CD14-positive monocyte (primary cell): ENCODE data around the gene PDP2. TPM values are rescaled to one million over a fixed set of nuclear protein-coding genes. Genes with fewer than 3 reads are reported as not detected.

Experiments
- DNase-seq, 3 donors: peaks; one replicate each; pipeline ENCODE4 v3.0.0-alpha.2; 2011 to 2022
- H2AFZ ChIP-seq: 2 replicates; pipeline ENCODE4 v1.6.0; 2012; ENCODE audit warnings: mild to moderate bottlenecking, low read depth, low read length, inconsistent platforms; ENCODE audit not compliant: insufficient read depth, poor library complexity, severe bottlenecking
- H3K27ac ChIP-seq, 2 donors: 1 replicate in 1 of 2; 2 replicates in 1 of 2; pipeline ENCODE4 v1.5.1; 2012 to 2013; ENCODE audit warnings: low read length in 2 of 2, control low read depth in 1 of 2, inconsistent platforms in 1 of 2, low read depth in 1 of 2, mild to moderate bottlenecking in 1 of 2
- H3K27me3 ChIP-seq, 2 donors: one replicate each; pipeline versions ENCODE4 v1.6.0 to v1.6.1; 2011 to 2013; ENCODE audit warnings: low read length in 2 of 2; ENCODE audit not compliant: control insufficient read depth in 2 of 2, insufficient read depth in 2 of 2
- H3K36me3 ChIP-seq, 2 donors: replicated peaks in 1 of 2; 1 replicate in 1 of 2; 2 replicates in 1 of 2; pipeline versions ENCODE4 v1.5.1 to v1.6.1; 2012 to 2013; ENCODE audit warnings: low read length in 2 of 2, control low read depth in 1 of 2, inconsistent platforms in 1 of 2, mild to moderate bottlenecking in 1 of 2; ENCODE audit not compliant: insufficient read depth in 2 of 2, control insufficient read depth in 1 of 2
- H3K4me1 ChIP-seq, 2 donors: 1 replicate in 1 of 2; 2 replicates in 1 of 2; pipeline versions ENCODE4 v1.5.1 to v1.6.1; 2012 to 2013; ENCODE audit warnings: low read length in 2 of 2, control low read depth in 1 of 2, inconsistent platforms in 1 of 2, mild to moderate bottlenecking in 1 of 2, moderate library complexity in 1 of 2; ENCODE audit not compliant: insufficient read depth in 2 of 2, control insufficient read depth in 1 of 2
- H3K4me2 ChIP-seq: replicated peaks from 2 replicates; pipeline ENCODE3; 2012; ENCODE audit warnings: low read length, moderate library complexity, mild to moderate bottlenecking; ENCODE audit not compliant: poor library complexity, severe bottlenecking; ENCODE audit errors: extremely low read depth
- H3K4me3 ChIP-seq, 3 experiments: fragments of 200-600 bp in 1 of 3; sonication (generic) in 1 of 3; replicated peaks in 1 of 3; 1 replicate in 2 of 3; 2 replicates in 1 of 3; pipeline ENCODE4 v1.5.1; 2011 to 2013; ENCODE audit warnings: low read length in 3 of 3, mild to moderate bottlenecking in 3 of 3, control low read depth in 2 of 3, low read depth in 2 of 3, inconsistent platforms in 1 of 3, moderate library complexity in 1 of 3
- H3K79me2 ChIP-seq: 2 replicates; pipeline ENCODE4 v1.6.0; 2012; ENCODE audit warnings: mild to moderate bottlenecking, control low read depth, inconsistent platforms, low read length, moderate library complexity; ENCODE audit not compliant: insufficient read depth
- H3K9ac ChIP-seq: 2 replicates; pipeline ENCODE4 v1.6.0; 2017; ENCODE audit warnings: low read length, mild to moderate bottlenecking; ENCODE audit not compliant: insufficient read depth, poor library complexity, severe bottlenecking
- H3K9me3 ChIP-seq, 2 donors: replicated peaks in 1 of 2; 1 replicate in 1 of 2; 2 replicates in 1 of 2; pipeline versions ENCODE4 v1.5.1 to v1.6.1; 2012 to 2013; ENCODE audit warnings: low read length in 2 of 2, control low read depth in 1 of 2; ENCODE audit not compliant: control insufficient read depth in 1 of 2, insufficient read depth in 1 of 2
- H4K20me1 ChIP-seq: 2 replicates; pipeline ENCODE4 v1.6.0; 2012; ENCODE audit warnings: mild to moderate bottlenecking, low read length, control low read depth, moderate library complexity; ENCODE audit not compliant: insufficient read depth
- H3K27ac Mint-ChIP-seq, 7 donors: one replicate each; pipeline ENCODE4 v1.8.0; 2020; ENCODE audit warnings: mild to moderate bottlenecking in 7 of 7, mixed read lengths in 7 of 7, moderate library complexity in 6 of 7, inconsistent platforms in 2 of 7
- H3K27me3 Mint-ChIP-seq, 3 donors: one replicate each; pipeline ENCODE4 v1.8.0; 2021 to 2022; ENCODE audit warnings: low read depth in 3 of 3, mild to moderate bottlenecking in 3 of 3, mixed read lengths in 3 of 3, moderate library complexity in 3 of 3, inconsistent platforms in 1 of 3
- H3K36me3 Mint-ChIP-seq, 2 donors: one replicate each; pipeline ENCODE4 v1.8.0; 2020; ENCODE audit warnings: mixed read lengths in 2 of 2, inconsistent platforms in 1 of 2, mild to moderate bottlenecking in 1 of 2
- H3K4me1 Mint-ChIP-seq: one replicate; pipeline ENCODE4 v1.8.0; 2020; ENCODE audit warnings: mild to moderate bottlenecking, mixed read lengths
- H3K4me3 Mint-ChIP-seq, 2 donors: one replicate each; pipeline ENCODE4 v1.8.0; 2020; ENCODE audit warnings: mild to moderate bottlenecking in 2 of 2, mixed read lengths in 2 of 2, moderate library complexity in 1 of 2
- H3K9me3 Mint-ChIP-seq, 7 donors: one replicate each; pipeline ENCODE4 v1.8.0; 2020 to 2022; ENCODE audit warnings: mixed read lengths in 7 of 7, mild to moderate bottlenecking in 6 of 7, moderate library complexity in 6 of 7, inconsistent platforms in 2 of 7
- WGBS: methylation state at CpG from one replicate; pipeline ENCODE4 v1.1.5; 2013; ENCODE audit warnings: missing lambda C conversion rate; ENCODE audit not compliant: insufficient coverage; 5-methylcytosine and 5-hydroxymethylcytosine counted together
- intact Hi-C, 2 donors: fragments of 100-400 bp; cut with micrococcal nuclease; formaldehyde crosslinking; loops; one replicate each; pipeline versions ENCODE4 v1.15.0 to v1.15.1; 2023
- polyA plus RNA-seq, 3 donors: library from polyadenylated mRNA; depleted of rRNA in 1 of 3; unstranded in 2 of 3; stranded (reverse) in 1 of 3; fragments of 300-500 nt in 2 of 3; fragments of >200 nt in 1 of 3; fragmentation: Illumina TruSeq in 2 of 3; gene quantifications; 1 replicate in 2 of 3; 2 replicates in 1 of 3; pipeline ENCODE4 v1.2.3, GENCODE V29; 2012 to 2021
- TF ChIP-seq, protein P1 (sequence below): fragments of 200-600 bp; IDR thresholded peaks from one replicate; pipeline ENCODE4 v1.8.0; 2022; ENCODE audit warnings: antibody characterized with exemption, mild to moderate bottlenecking

The PDP2 gene
- polyA plus RNA-seq, 3 donors: 1.1 TPM; not detected in 2

DNA sequence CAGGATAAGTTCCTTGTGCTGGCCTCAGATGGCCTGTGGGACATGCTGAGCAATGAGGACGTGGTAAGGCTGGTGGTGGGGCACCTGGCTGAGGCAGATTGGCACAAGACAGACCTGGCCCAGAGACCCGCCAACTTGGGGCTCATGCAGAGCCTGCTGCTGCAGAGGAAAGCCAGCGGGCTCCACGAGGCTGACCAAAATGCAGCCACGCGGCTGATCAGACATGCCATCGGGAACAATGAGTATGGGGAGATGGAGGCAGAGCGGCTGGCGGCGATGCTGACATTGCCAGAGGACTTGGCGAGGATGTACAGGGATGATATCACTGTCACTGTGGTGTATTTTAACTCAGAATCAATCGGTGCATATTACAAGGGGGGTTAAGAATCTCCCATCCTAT is 5.2 kb downstream of the PDP2 start:
- peaks cover 7 to 16% of the 10 kb centered on the region in 2 donors for H3K27me3 ChIP-seq
- Mint-ChIP-seq H3K9me3 (peaks cover 0 to 3% (median 0%) of the 10 kb centered on the region in 7 donors), H3K27me3 (peaks cover 12 to 16% (median 14%) of the 10 kb centered on the region in 3 donors), H3K27ac (no peak overlapping the region), H3K4me3 (no peak overlapping the region), H3K36me3 (peaks cover 19 to 22% of the 10 kb centered on the region in 2 donors), H3K4me1 (peaks cover 2% of the 10 kb centered on the region)
- no peak overlapping the region for H2AFZ ChIP-seq
- TF ChIP-seq, protein P1, sequence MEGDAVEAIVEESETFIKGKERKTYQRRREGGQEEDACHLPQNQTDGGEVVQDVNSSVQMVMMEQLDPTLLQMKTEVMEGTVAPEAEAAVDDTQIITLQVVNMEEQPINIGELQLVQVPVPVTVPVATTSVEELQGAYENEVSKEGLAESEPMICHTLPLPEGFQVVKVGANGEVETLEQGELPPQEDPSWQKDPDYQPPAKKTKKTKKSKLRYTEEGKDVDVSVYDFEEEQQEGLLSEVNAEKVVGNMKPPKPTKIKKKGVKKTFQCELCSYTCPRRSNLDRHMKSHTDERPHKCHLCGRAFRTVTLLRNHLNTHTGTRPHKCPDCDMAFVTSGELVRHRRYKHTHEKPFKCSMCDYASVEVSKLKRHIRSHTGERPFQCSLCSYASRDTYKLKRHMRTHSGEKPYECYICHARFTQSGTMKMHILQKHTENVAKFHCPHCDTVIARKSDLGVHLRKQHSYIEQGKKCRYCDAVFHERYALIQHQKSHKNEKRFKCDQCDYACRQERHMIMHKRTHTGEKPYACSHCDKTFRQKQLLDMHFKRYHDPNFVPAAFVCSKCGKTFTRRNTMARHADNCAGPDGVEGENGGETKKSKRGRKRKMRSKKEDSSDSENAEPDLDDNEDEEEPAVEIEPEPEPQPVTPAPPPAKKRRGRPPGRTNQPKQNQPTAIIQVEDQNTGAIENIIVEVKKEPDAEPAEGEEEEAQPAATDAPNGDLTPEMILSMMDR: no peak
- H3K4me1 ChIP-seq: peaks cover 7 to 8% of the 10 kb centered on the region in 2 donors
- intact Hi-C loops: no loop called here
- H3K27ac ChIP-seq: no peak overlapping the region
- peaks cover 3 to 13% of the 10 kb centered on the region in 2 donors for H3K36me3 ChIP-seq
- H3K4me2 ChIP-seq: no peak overlapping the region
- no peak overlapping the region for H3K4me3 ChIP-seq
- no peaks in the 10 kb centered on the region for H3K9me3 ChIP-seq
- WGBS: 97% methylated on average over 11 of the region's 12 CpGs
- H3K9ac ChIP-seq: no peak overlapping the region
- DNase-seq: no peak
- H4K20me1 ChIP-seq: no peaks in the 10 kb centered on the region
- H3K79me2 ChIP-seq: no peaks in the 10 kb centered on the region

DNA sequence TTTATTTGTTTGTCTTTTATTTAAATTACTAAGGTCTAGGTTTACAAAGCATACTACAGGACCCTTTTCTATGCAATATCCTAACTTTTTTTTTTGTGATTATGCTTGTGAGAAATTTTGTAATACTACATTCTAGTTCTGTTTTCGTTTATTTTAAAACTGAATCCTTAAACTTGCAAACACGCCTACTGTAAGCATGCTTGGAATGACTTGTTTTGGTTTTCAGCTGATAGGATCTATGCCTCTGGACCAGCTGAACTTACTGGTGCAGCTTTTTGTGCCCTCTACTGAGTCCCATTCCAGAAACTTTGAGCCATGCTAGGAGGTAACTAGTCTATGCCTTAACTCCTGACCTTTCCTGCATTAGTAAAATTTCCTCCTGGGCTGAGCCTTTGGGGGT is 6.0 kb downstream of the PDP2 start:
- no peak overlapping the region for H2AFZ ChIP-seq
- no peaks in the 10 kb centered on the region for H3K9me3 ChIP-seq
- H4K20me1 ChIP-seq: no peaks in the 10 kb centered on the region
- no peak for DNase-seq
- no peak overlapping the region for H3K4me2 ChIP-seq
- Mint-ChIP-seq H3K27ac (no peak overlapping the region), H3K4me3 (no peak overlapping the region), H3K27me3 (peaks cover 8 to 12% (median 11%) of the 10 kb centered on the region in 3 donors), H3K36me3 (peaks cover 19 to 22% of the 10 kb centered on the region in 2 donors), H3K4me1 (no peaks in the 10 kb centered on the region), H3K9me3 (peaks cover 0 to 3% (median 0%) of the 10 kb centered on the region in 7 donors)
- H3K4me3 ChIP-seq: no peak overlapping the region
- H3K79me2 ChIP-seq: no peaks in the 10 kb centered on the region
- H3K4me1 ChIP-seq: no peaks in the 10 kb centered on the region
- TF ChIP-seq, protein P1: no peak
- H3K27me3 ChIP-seq: peaks cover 7 to 9% of the 10 kb centered on the region in 2 donors
- intact Hi-C loops: no loop called here
- H3K9ac ChIP-seq: no peak overlapping the region
- WGBS: 67% methylated on average over 1 of the region's 2 CpGs
- peaks cover 3 to 13% of the 10 kb centered on the region in 2 donors for H3K36me3 ChIP-seq
- no peak overlapping the region for H3K27ac ChIP-seq
